GM23338 (cell line): ENCODE results near the gene PRM1. TPM values are rescaled to one million over a fixed set of nuclear protein-coding genes. Genes with fewer than 3 reads are reported as not detected.

Experiments used
- CREB1 ChIP-seq: fragments of 250-450 bp; sonication (Bioruptor Pico); IDR thresholded peaks from 2 replicates; pipeline ENCODE4 v1.5.0; 2020; ENCODE audit warnings: low read depth, mild to moderate bottlenecking, moderate library complexity
- CTCF ChIP-seq, 2 experiments: fragments of 200-600 bp in 1 of 2; sonication (generic) in 1 of 2; conservative IDR thresholded peaks; 2 replicates each; pipeline versions ENCODE4 v1.5.1 to v1.6.1; 2016 to 2017; ENCODE audit warnings: antibody characterized with exemption in 2 of 2, low read depth in 2 of 2, mild to moderate bottlenecking in 2 of 2, moderate library complexity in 1 of 2
- EZH2 ChIP-seq: fragments of 200-600 bp; sonication (generic); IDR thresholded peaks from one replicate; pipeline ENCODE4 v1.8.0; 2017; ENCODE audit warnings: antibody characterized with exemption, mild to moderate bottlenecking, low read depth; ENCODE audit not compliant: unreplicated experiment
- EZH2phosphoT487 ChIP-seq: fragments of 200-600 bp; sonication (generic); IDR thresholded peaks from one replicate; pipeline ENCODE4 v1.8.1; 2018; ENCODE audit warnings: antibody characterized with exemption; ENCODE audit not compliant: unreplicated experiment
- JUNB ChIP-seq: IDR thresholded peaks from one replicate; pipeline ENCODE4 v1.6.1; 2016; ENCODE audit warnings: antibody characterized with exemption; ENCODE audit not compliant: unreplicated experiment
- NANOG ChIP-seq: IDR thresholded peaks from 2 replicates; pipeline ENCODE4 v1.6.1; 2016; ENCODE audit warnings: antibody characterized with exemption, borderline replicate concordance
- POLR2AphosphoS5 ChIP-seq: IDR thresholded peaks from 2 replicates; pipeline ENCODE4 v1.6.1; 2016; ENCODE audit warnings: antibody characterized with exemption, low read depth
- REST ChIP-seq: IDR thresholded peaks from one replicate; pipeline ENCODE4 v1.6.1; 2018; ENCODE audit warnings: antibody characterized with exemption; ENCODE audit not compliant: unreplicated experiment
- STAT1 ChIP-seq: IDR thresholded peaks from one replicate; pipeline ENCODE4 v1.6.1; 2016; ENCODE audit warnings: antibody characterized with exemption; ENCODE audit not compliant: unreplicated experiment
- ZNF114 ChIP-seq: fragments of 250-450 bp; sonication (Bioruptor Pico); IDR thresholded peaks from 2 replicates; pipeline ENCODE4 v1.5.0; 2020; ENCODE audit warnings: mild to moderate bottlenecking, moderate library complexity
- ZNF331 ChIP-seq: fragments of 250-450 bp; sonication (Bioruptor Pico); IDR thresholded peaks from 2 replicates; pipeline ENCODE4 v1.5.0; 2020; ENCODE audit warnings: low read depth, mild to moderate bottlenecking, moderate library complexity
- ZNF462 ChIP-seq: fragments of 250-450 bp; sonication (Bioruptor Pico); IDR thresholded peaks from 2 replicates; pipeline ENCODE4 v1.5.0; 2020; ENCODE audit warnings: mild to moderate bottlenecking, moderate library complexity
- polyA plus RNA-seq: library from polyadenylated mRNA; unstranded; fragments of >200 nt; fragmentation: Nextera tagmentation; extraction: Ambion mirVana; gene quantifications from 2 replicates; pipeline ENCODE4 v1.2.1, GENCODE V29; 2016
- total RNA-seq: library from RNA; depleted of rRNA; stranded (reverse); fragments of >200 nt; shearing (Covaris generic); gene quantifications from 2 replicates; pipeline ENCODE4 v1.2.3, GENCODE V29; 2014

The PRM1 gene
- total and polyA plus RNA-seq, 2 experiments from 2014 or later: 1.2 TPM; not detected in 1

GRCh38 chr16:11300560-11300892 lies 19.4 kb upstream of the PRM1 start (continued):
- TF ChIP-seq ZNF462 (CRISPR knock-in tag) (no peak), REST (no peak), EZH2phosphoT487 (no peak), JUNB (no peak), ZNF331 (CRISPR knock-in tag) (no peak), CTCF (conservative IDR thresholded peaks at IDR 0.05; ENCODE audit: low read depth in 2 of 2) (no peak), CREB1 (no peak), STAT1 (no peak), EZH2 (no peak), NANOG (no peak), POLR2AphosphoS5 (no peak), ZNF114 (no peak)
